G401 (cell line): Measurements from ENCODE around the gene PDE4B. TPM values are rescaled to one million over a fixed set of nuclear protein-coding genes. Genes with fewer than 3 reads are reported as not detected.
A peak's percentile ranks its signal among the peaks of the same experiment; 100 is the strongest.

Experiments
- DNase-seq: peaks from one replicate; pipeline ENCODE4 v3.0.0-alpha.2; 2015; ENCODE audit warnings: low spot score
- in situ Hi-C: cut with HindIII; loops from 2 replicates; pipeline ENCODE4 v1.10.0; 2016; ENCODE audit warnings: low sequenced_read_pairs, mixed read lengths
- total RNA-seq: library from RNA; depleted of rRNA; stranded (reverse); fragments of >200 nt; shearing (Covaris generic); gene quantifications from 2 replicates; pipeline ENCODE4 v1.2.3, GENCODE V29; 2014; rRNA removed

The PDE4B gene
- not detected in 2 replicates for total RNA-seq

DNA sequence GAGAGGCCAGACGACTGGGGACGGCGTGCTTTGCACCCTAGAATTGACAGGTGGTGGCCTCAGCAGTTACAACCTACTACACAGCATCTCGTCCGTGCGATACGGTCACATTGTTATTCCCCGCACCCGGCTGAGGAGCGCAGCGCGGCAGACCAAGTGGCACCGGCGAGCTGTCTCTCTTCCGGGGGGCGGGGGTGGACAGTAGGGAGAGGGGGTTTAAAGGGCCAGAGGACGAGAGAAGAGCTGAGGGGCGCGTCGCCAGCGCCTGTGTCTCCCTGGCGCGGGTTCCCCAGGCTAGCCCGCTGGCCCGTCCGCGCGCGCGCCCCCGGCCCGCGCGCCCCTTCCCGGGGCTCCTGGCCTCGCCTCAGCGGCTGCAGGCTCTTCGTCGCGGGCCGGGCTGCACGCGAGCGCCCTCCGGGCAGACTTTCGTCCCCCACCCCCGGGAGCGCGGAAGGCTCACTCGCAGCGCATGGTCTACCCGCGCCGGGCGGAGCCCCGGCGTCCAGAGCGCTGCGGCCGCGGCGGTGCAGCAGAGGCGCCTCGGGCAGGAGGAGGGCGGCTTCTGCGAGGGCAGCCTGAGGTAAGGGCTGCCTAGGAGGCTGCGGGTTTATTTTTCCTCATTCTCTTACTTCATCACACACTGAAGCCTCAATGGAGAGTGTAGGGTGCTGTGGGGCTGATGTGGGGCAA, at the start of gene PDE4B:
Gene PDE4B (plus strand): TSS at position 227 of the 690 bp plus-strand sequence.
- DNase-seq, result peak; percentile 55
- in situ Hi-C loops, result no loop called here

DNA sequence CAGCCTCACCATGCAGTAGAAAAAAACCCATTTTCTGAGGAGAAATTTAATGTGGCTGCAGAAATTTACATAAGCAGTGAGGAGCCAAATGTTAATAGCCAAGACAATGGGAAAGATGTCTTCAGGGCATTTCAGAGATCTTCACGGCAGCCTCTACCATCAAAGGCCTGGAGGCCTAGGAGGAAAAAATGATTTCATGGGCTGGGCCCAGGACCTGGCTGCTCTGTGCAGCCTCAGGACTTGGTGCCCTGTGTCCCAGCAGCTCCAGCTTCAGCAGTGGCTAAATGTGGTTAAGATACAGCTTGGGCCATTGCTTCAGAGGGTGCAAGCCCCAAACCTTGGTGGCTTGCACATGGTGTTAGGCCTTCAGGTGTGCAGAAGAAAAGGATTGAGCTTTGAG, 48.0 kb upstream of the PDE4B start:
- DNase-seq, result no peak
- in situ Hi-C loops, result no loop called here

DNA sequence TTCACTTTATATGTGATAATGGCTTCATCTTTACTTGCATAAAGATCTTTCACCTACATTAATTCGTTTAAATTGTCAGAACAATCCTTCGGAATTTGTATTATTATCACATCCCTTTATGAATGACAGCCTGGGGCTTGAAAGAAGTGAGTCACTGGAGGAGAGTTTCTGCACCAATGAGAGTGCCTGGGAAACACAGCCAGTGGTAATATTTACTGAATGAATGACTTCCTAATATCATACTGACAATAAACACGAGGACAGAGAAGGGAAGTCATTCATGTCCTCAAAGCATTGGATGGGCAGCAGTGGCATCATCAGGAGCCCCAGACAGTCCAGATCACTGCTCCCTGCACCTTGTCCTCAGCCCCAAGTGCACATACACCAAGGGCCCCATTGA, 40.7 kb upstream of the PDE4B start:
- DNase-seq, result no peak
- in situ Hi-C loops, result no loop called here

DNA sequence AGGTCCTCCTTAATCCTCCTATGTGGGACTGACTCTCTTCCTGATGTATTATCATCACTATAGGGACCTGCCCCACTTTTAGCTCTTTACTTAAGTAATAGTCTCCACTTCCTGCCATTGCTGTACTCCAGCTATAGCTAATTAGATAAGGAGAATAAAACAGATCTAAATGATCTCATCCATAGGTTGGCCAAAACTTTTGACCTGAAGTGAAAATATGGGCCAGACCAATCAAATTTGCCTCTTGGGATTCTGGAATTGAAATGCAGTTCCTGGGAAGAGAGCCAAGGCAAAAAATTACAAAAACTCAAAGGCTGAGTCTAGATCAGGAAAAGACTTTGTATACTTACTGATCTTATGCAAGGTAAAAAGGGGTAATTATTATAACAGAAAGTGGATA, 36.1 kb upstream of the PDE4B start:
- in situ Hi-C loops, result no loop called here
- no peak for DNase-seq

- DNase-seq, result no peak
- in situ Hi-C loops, result no loop called here
These were observed 35.2 kb upstream of the PDE4B start for GRCh38 chr1:65757531-65757930.

- in situ Hi-C loops, result no loop called here
These were observed 34.6 kb upstream of the PDE4B start for GRCh38 chr1:65758128-65758527.

GRCh38 chr1:65759516-65759915, 33.2 kb upstream of the PDE4B start:
- in situ Hi-C loops, result no loop called here
- no peak for DNase-seq

More at GRCh38 chr1:65758128-65758527, 34.6 kb upstream of the PDE4B start:
- no peak for DNase-seq

DNA sequence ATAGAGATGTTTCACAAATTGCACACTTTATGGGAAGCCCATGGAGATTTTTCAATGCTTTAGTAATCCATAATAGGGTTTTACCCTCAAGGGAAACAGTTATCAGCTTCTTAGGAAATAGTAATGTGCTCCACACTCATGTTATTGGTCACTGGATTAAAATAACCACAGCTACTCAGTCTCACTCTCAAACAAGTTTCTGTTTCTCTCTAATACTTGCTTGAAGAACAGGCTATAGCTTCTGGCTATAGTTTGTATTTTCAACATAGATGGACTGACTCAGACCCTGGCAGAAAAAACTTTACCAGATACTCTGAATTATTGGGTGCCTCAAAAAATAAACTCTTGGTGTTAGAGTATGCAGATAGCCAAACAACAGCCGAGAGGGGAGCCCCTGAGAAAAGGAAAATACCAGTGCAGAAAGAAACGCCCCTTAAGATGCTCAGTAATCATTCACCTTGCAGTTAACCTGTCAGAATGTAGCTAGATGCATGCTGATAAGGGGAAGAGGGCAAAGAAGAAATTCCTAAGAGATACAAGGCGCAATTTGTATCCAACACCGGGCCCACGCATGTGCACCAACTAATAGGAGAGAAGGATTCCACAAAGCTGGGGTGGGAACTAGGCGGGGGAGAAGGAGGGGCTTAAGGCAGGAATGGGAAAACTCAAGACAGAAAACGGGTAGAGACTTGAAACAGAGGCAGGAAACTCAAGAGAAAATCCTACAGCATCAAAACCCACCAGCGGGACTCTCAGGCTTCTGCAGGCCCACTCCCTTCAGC, 30.4 kb upstream of the PDE4B start:
- in situ Hi-C loops, result no loop called here
- DNase-seq, result no peak

- in situ Hi-C loops, result no loop called here
- no peak for DNase-seq
These were observed 28.6 kb upstream of the PDE4B start for GRCh38 chr1:65764052-65764451.

DNA sequence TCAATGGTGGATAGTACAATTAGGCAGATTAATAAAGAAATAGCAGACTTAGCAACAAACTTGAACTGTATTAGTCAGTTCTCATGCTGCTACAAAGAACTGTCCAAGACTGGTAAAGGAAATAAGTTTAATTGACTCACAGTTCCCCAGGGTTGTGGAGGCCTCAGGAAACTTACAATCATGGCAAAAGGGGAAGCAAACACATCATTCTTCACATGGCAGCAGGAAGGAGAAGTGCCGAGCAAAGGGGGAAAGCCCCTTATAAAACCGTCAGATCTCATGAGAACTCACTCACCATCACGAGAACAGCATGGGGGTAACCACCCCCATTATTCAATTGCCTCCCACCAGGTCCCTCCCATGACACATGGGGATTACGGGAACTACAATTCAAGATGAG, 27.1 kb upstream of the PDE4B start:
- in situ Hi-C loops, result no loop called here
- no peak for DNase-seq

GRCh38 chr1:65769636-65770035, 23.1 kb upstream of the PDE4B start:
- DNase-seq, result no peak
- in situ Hi-C loops, result no loop called here

- DNase-seq, result no peak
- in situ Hi-C loops, result no loop called here
These were observed 20.1 kb upstream of the PDE4B start for GRCh38 chr1:65772607-65773006.

DNA sequence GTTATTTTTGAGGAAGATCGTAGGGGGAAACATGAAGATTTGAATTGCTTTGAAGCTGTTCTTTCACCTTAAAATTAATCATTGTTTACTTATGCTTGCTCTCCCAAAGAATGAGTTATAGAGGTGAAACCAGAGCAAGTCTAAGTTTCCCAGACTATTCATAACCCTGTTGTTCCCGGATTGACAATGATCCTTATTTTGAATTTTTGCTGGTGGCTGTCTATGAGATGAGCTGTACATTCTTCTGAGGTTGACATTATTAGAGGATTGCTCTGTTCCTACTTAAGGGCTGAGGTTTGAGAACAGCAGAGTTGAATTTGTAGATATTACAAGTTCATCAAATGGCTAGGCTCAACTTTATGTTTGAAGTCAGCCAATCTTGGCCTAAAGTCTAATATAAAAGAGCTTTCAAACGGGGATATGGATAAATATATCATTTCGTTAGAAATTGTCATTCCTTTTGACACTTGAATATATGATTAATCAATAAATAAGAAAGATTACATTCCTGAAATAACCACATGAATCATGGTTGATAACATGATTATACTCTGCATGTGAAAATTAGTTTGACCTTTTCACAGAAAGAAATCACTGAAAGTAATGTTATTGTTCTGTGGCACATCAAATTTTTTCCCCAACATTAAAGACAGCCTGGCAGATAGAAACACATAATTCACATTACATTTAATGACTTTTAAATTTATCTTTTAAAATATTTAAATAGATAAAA, 19.1 kb upstream of the PDE4B start:
- DNase-seq, result no peak
- in situ Hi-C loops, result no loop called here

DNA sequence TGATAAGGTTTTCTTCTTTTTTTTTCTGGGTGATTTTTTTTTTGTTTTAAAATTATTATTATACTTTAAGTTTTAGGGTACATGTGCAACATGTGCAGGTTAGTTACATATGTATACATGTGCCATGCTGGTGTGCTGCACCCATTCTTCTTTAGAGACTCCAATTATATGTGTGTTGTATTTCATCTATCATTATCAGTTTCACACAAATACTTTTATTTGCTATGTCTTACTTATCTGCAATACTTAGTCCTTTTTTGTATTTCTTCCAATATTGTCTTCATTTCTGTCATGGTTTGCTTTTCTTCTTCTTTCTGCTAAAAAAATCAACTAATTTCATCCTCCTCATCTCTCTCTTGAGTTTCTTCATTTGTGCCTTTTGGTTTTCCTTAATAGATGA, 3.9 kb upstream of the PDE4B start:
- in situ Hi-C loops, result no loop called here
- DNase-seq, result no peak

- no peak for DNase-seq
- in situ Hi-C loops, result no loop called here
These were observed 1.3 kb upstream of the PDE4B start for GRCh38 chr1:65791396-65791795.

- peak; percentile 47 for DNase-seq
- in situ Hi-C loops, result no loop called here
These were observed 660 bp upstream of the PDE4B start for GRCh38 chr1:65791801-65792668.

- in situ Hi-C loops, result no loop called here
- DNase-seq, result peak; percentile 45
These were observed 651 bp downstream of the PDE4B start for GRCh38 chr1:65793359-65793732.

- DNase-seq, result peak; percentile 19
- in situ Hi-C loops, result no loop called here
These were observed 2.6 kb downstream of the PDE4B start for GRCh38 chr1:65795311-65795710.

GRCh38 chr1:65799601-65800000, 6.9 kb downstream of the PDE4B start:
- DNase-seq, result no peak
- in situ Hi-C loops, result no loop called here
